Upper lobe of left lung (tissue), 6 donors: Measurements from ENCODE around the gene S100A10. TPM values are rescaled to one million over a fixed set of nuclear protein-coding genes. Genes with fewer than 3 reads are reported as not detected.
A peak's percentile ranks its signal among the peaks of the same experiment; 100 is the strongest.

Source experiments
- ATAC-seq, 2 donors: fragments of 200-7000 bp; cut with Tn5 transposase; one replicate each; pipeline ENCODE4 v1.9.1; 2022; ENCODE audit warnings: mild to moderate bottlenecking in 2 of 2, moderate library complexity in 2 of 2; ENCODE audit not compliant: low FRiP score in 2 of 2
- DNase-seq, 2 donors: peaks; one replicate each; pipeline ENCODE4 v3.0.0-alpha.2; 2019 to 2020
- H3K27ac ChIP-seq, 4 donors: fragments of 200-600 bp; sonication (generic); one replicate each; pipeline ENCODE4 v1.5.1; 2016 to 2019
- H3K27me3 ChIP-seq, 4 donors: fragments of 200-600 bp; sonication (generic); one replicate each; pipeline ENCODE4 v1.5.1; 2017 to 2019
- H3K36me3 ChIP-seq, 4 donors: fragments of 200-600 bp; sonication (generic); one replicate each; pipeline ENCODE4 v1.5.1; 2016 to 2019
- H3K4me1 ChIP-seq, 4 donors: fragments of 200-600 bp; sonication (generic); one replicate each; pipeline ENCODE4 v1.5.1; 2018 to 2019
- H3K4me3 ChIP-seq, 4 donors: fragments of 200-600 bp; sonication (generic); one replicate each; pipeline ENCODE4 v1.5.1; 2017 to 2019; ENCODE audit warnings: mild to moderate bottlenecking in 2 of 4, moderate library complexity in 1 of 4
- H3K9me3 ChIP-seq, 4 donors: fragments of 200-600 bp; sonication (generic); one replicate each; pipeline ENCODE4 v1.5.1; 2018 to 2019
- EP300 ChIP-seq, 4 donors: sonication (generic); formaldehyde crosslinking; IDR thresholded peaks; one replicate each; pipeline ENCODE4 v1.5.1; 2017; ENCODE audit warnings: antibody characterized with exemption in 4 of 4, control low read depth in 2 of 4
- POLR2A ChIP-seq, 4 donors: fragments of 450-650 bp; IDR thresholded peaks; one replicate each; pipeline ENCODE4 v1.5.1; 2016 to 2017; ENCODE audit warnings: antibody characterized with exemption in 4 of 4, mild to moderate bottlenecking in 2 of 4
- POLR2AphosphoS5 ChIP-seq, 2 donors: sonication (generic); formaldehyde crosslinking; IDR thresholded peaks; one replicate each; pipeline ENCODE4 v1.5.1; 2017; ENCODE audit warnings: antibody characterized with exemption in 2 of 2
- WGBS, 2 donors: methylation state at CpG; one replicate each; pipeline ENCODE4 v1.1.5; 2017 to 2018; 5-methylcytosine and 5-hydroxymethylcytosine counted together
- total RNA-seq, 6 donors: library from RNA; depleted of rRNA in 4 of 6; stranded (reverse); fragments of >200 nt in 4 of 6; gene quantifications; one replicate each; pipeline versions ENCODE4 v1.1.0 to v1.2.1, GENCODE V29; 2016 to 2021
- TF ChIP-seq, protein P1 (sequence below), 6 experiments: fragments of 450-650 bp in 4 of 6; fragments of 200-600 bp in 2 of 6; sonication (generic) in 2 of 6; IDR thresholded peaks; one replicate each; pipeline ENCODE4 v1.5.1; 2016 to 2019; ENCODE audit warnings: antibody characterized with exemption in 6 of 6
- donor health status: DM: no; HTN: no; CAD: no; lungs with moderate emphysema.
- donor health status: DM: no; HTN: yes; CAD: no; lungs with severe emphysema.

S100A10 gene
- total RNA-seq, 6 donors from 2014 or later = 79.6 to 785 (median 432) TPM

DNA sequence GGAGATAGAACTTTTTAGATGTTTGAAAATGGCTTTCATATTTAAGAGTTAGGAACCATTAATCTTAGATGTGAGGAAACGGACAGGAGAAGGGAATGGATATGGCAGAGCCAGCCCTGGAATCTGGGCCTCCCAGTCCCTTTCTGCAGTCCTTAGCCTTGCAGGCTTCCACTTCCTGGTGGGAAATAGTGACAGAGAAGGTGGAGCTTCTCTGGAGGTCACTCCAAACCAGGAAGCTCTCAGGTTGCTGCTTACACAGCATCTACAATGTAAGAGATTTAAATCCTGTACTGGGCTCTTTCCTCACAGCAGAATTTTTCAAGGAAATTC is 40.6 kb upstream of the S100A10 start:
- peak overlapping the region in 3 of 4 donors; percentile 59 to 72 (median 71) for H3K4me3 ChIP-seq
- ATAC-seq (peak; percentile 2 to 25), DNase-seq (peak in 1 of 2 donors; percentile 62)
- peaks cover 23 to 38% (median 24%) of the 10 kb centered on the region in 4 donors for H3K36me3 ChIP-seq
- TF ChIP-seq, protein P1, sequence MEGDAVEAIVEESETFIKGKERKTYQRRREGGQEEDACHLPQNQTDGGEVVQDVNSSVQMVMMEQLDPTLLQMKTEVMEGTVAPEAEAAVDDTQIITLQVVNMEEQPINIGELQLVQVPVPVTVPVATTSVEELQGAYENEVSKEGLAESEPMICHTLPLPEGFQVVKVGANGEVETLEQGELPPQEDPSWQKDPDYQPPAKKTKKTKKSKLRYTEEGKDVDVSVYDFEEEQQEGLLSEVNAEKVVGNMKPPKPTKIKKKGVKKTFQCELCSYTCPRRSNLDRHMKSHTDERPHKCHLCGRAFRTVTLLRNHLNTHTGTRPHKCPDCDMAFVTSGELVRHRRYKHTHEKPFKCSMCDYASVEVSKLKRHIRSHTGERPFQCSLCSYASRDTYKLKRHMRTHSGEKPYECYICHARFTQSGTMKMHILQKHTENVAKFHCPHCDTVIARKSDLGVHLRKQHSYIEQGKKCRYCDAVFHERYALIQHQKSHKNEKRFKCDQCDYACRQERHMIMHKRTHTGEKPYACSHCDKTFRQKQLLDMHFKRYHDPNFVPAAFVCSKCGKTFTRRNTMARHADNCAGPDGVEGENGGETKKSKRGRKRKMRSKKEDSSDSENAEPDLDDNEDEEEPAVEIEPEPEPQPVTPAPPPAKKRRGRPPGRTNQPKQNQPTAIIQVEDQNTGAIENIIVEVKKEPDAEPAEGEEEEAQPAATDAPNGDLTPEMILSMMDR (IDR thresholded peaks at IDR 0.05) = no peak
- TF ChIP-seq POLR2AphosphoS5 (IDR thresholded peaks at IDR 0.05) = peak in 1 of 2 donors; percentile 6
- no peaks in the 10 kb centered on the region for H3K27me3 ChIP-seq
- H3K9me3 ChIP-seq = no peaks in the 10 kb centered on the region
- peak overlapping the region; percentile 89 to 98 (median 95) for H3K27ac ChIP-seq
- 36 to 55% methylated on average over 1 of the region's 1 CpG for WGBS, 2 donors
- H3K4me1 ChIP-seq = peaks cover 21 to 49% (median 48%) of the 10 kb centered on the region in 4 donors

DNA sequence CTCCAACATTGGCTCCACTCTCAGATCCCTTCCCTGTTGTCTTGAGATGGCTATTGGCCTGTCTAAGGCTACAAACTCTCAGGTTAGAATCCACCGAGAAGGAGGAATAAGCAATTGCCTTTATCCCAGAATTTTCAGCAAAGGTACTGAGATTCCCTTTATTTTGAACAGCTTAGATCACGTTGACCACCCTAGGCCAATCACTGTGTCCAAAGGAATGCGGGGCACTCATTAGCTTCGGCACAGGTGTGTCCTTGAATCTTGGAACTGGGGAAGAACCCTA is 36.2 kb upstream of the S100A10 start:
- no peak for TF ChIP-seq EP300 (IDR thresholded peaks at IDR 0.05)
- Histone ChIP-seq H3K9me3 (no peaks in the 10 kb centered on the region), H3K27ac (peak overlapping the region in 1 of 4 donors; percentile 38), H3K36me3 (peaks cover 23 to 38% (median 24%) of the 10 kb centered on the region in 4 donors), H3K4me1 (peaks cover 14 to 26% (median 18%) of the 10 kb centered on the region in 4 donors), H3K27me3 (no peaks in the 10 kb centered on the region), H3K4me3 (no peak overlapping the region)
- 86 to 91% methylated on average over 4 of the region's 4 CpGs for WGBS, 2 donors
- DNase-seq (no peak), ATAC-seq (no peak)

DNA sequence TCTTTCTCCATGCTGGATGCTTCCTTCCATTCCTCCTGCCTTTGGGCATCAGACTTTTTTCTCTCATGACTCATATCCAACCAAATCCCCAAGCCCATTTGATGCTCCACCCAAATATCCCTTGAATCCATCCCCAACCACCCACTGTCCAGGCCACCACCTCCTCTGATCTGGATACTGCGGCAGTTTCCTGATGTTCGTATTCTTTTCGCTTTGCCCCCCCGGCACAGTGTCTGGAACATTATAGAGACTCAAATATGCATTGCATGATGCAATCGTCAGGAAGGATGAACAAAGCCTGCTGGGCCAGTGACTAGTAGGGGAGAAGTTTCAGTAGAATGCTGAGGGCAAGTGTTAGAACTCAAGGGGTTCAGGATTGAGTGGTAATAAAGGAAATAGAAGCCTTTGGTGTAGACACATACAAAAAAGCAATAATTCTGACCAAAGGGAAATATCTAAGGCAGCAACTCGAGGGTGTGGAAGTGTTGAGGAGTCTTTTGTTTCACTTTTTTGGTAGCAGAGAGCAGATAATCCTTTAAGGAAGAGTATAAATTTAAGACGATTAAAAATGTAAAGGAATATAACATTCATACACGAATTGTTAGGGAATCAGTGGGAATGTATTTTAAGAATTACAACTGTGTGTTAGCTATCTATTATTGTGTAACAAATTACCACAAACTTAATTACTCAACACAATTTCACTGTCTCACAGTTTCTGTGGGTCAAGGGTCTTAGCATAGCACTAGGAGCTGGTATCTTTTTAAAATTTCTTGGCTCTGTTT is 35.7 kb upstream of the S100A10 start:
- ATAC-seq (peak; percentile 41 to 64), DNase-seq (no peak)
- Histone ChIP-seq H3K27ac (peak overlapping the region in 2 of 4 donors; percentile 13 to 38), H3K36me3 (peaks cover 23 to 38% (median 24%) of the 10 kb centered on the region in 4 donors), H3K27me3 (no peaks in the 10 kb centered on the region), H3K4me3 (no peak overlapping the region), H3K4me1 (peaks cover 11 to 21% (median 13%) of the 10 kb centered on the region in 4 donors), H3K9me3 (no peaks in the 10 kb centered on the region)
- WGBS, 2 donors = 69 to 83% methylated on average over 8 of the region's 8 CpGs
- no peak for TF ChIP-seq POLR2AphosphoS5 (IDR thresholded peaks at IDR 0.05)
- no peak for TF ChIP-seq EP300 (IDR thresholded peaks at IDR 0.05)
- TF ChIP-seq POLR2A (IDR thresholded peaks at IDR 0.05) = no peak
- TF ChIP-seq, protein P1 (IDR thresholded peaks at IDR 0.05) = no peak

DNA sequence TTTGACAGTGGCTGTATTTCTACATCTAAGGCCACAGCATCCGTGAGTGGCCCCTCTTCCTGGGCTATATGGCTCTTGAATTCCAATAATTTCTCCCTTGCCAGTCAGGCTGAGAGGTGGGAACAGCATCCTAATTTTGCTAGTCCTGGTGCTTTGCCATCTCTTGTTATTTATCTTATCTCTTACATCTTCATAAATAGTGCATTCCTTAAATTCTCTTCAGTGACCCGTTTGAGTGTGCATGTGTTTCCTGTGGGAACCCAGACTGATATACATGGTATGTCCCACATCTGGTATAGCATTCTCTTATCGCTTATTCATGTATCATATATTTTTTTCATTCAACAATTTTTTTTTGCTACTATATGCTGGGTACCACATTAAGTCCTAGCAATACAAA is 33.2 kb upstream of the S100A10 start:
- Histone ChIP-seq H3K27ac (no peak overlapping the region), H3K4me3 (no peak overlapping the region), H3K36me3 (peaks cover 6 to 17% (median 8%) of the 10 kb centered on the region in 4 donors), H3K9me3 (no peaks in the 10 kb centered on the region), H3K4me1 (peaks cover 0 to 8% (median 0%) of the 10 kb centered on the region in 4 donors), H3K27me3 (no peaks in the 10 kb centered on the region)
- 47 to 54% methylated on average over 3 of the region's 3 CpGs for WGBS, 2 donors
- DNase-seq = no peak
- ATAC-seq = no peak
- TF ChIP-seq, protein P1 (IDR thresholded peaks at IDR 0.05) = no peak
- no peak for TF ChIP-seq POLR2A (IDR thresholded peaks at IDR 0.05)

DNA sequence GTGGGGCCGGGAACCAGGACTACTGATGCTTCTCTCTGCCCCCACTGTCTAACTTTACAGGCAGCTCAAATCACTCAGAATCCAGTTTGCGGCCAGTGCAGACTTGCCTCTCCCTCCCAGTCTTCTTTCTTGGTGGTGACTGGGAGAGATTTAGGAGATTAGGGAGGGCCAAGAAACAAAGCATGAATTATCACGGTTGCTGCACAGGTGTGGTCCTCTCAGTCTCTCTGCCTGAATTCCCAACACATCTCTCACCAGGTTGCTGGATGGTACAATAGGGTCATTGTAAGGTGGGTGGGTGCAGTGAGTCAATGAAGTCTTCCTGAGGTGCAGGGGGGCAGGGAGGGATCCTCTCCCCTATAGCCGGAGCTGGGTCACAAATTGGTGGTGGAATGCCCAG is 30.6 kb upstream of the S100A10 start:
- Histone ChIP-seq H3K4me1 (no peaks in the 10 kb centered on the region), H3K4me3 (no peak overlapping the region), H3K27ac (no peak overlapping the region), H3K27me3 (no peaks in the 10 kb centered on the region), H3K36me3 (no peaks in the 10 kb centered on the region), H3K9me3 (no peaks in the 10 kb centered on the region)
- 87 to 91% methylated on average over 4 of the region's 4 CpGs for WGBS, 2 donors
- no peak for ATAC-seq
- no peak for DNase-seq
- no peak for TF ChIP-seq POLR2AphosphoS5 (IDR thresholded peaks at IDR 0.05)
- TF ChIP-seq, protein P1 (IDR thresholded peaks at IDR 0.05) = no peak
- TF ChIP-seq EP300 (IDR thresholded peaks at IDR 0.05) = no peak
- no peak for TF ChIP-seq POLR2A (IDR thresholded peaks at IDR 0.05)
